ENCODE results near the gene CXorf65. TPM values are rescaled to one million over a fixed set of nuclear protein-coding genes. Genes with fewer than 3 reads are reported as not detected.

Gene CXorf65
- polyA plus RNA-seq, 1 experiment = not detected

DNA sequence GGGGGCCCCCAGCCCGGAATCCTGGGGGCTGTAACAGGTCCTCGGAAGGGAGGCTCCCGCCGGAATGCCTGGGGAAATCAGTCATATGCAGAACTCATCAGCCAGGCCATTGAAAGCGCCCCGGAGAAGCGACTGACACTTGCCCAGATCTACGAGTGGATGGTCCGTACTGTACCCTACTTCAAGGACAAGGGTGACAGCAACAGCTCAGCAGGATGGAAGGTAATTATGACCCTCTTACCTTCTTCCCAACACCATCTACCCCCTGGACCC is 9.8 kb downstream of the CXorf65 start:
- Histone ChIP-seq H3K9me3 (ENCODE audit: control insufficient read depth, insufficient read depth, low read length) (no peaks in the 10 kb centered on the region), H3K4me3 (ENCODE audit: low read depth, low read length) (peak overlapping the region; percentile 71), H3K27me3 (ENCODE audit: control insufficient read depth, insufficient read depth, low read length) (peaks cover 2% of the 10 kb centered on the region), H3K27ac (ENCODE audit: low read depth, low read length) (no peak overlapping the region)
- no peak for DNase-seq (ENCODE audit: low read depth, low spot score)
- POLR2A ChIA-PET = no interaction called here
- CTCF ChIA-PET = interaction anchor here (0.7 to 1.6 kb wide), 2 partner anchors 33 to 81 kb away, joined by 3 to 4 read pairs; no protein-coding TSS in a partner anchor
- TF ChIP-seq, protein P1, sequence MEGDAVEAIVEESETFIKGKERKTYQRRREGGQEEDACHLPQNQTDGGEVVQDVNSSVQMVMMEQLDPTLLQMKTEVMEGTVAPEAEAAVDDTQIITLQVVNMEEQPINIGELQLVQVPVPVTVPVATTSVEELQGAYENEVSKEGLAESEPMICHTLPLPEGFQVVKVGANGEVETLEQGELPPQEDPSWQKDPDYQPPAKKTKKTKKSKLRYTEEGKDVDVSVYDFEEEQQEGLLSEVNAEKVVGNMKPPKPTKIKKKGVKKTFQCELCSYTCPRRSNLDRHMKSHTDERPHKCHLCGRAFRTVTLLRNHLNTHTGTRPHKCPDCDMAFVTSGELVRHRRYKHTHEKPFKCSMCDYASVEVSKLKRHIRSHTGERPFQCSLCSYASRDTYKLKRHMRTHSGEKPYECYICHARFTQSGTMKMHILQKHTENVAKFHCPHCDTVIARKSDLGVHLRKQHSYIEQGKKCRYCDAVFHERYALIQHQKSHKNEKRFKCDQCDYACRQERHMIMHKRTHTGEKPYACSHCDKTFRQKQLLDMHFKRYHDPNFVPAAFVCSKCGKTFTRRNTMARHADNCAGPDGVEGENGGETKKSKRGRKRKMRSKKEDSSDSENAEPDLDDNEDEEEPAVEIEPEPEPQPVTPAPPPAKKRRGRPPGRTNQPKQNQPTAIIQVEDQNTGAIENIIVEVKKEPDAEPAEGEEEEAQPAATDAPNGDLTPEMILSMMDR (IDR thresholded peaks at IDR 0.05; ENCODE audit: low read depth, low read length) = no peak

DNA sequence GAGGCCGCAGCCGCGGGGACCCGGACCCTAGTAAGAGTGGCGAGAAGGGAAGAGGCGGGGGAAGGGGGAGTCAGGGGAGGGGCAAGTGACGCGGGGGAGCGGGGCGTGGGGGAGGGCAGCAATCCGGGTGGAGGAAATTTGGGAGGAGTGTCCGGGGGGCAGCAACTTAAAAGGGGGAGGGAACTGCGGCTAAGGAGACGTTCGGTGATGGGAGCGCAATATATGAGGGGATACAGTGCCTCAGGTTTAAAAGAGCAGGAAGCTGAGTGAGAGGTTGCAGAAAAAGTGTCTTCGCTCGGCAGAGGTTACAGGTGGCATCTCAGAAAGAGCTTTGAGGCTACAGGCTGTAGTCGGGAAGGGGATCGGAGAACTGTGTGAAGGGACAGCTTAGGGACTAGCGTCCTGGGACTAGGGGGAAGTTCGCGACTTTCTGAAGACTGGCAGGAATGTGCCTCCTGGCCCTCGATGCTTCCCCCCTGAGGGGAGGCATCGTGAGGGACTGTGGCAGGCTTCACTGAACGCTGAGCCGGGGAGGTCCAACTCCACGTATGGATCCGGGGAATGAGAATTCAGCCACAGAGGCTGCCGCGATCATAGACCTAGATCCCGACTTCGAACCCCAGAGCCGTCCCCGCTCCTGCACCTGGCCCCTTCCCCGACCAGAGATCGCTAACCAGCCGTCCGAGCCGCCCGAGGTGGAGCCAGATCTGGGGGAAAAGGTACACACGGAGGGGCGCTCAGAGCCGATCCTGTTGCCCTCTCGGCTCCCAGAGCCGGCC is 10.4 kb downstream of the CXorf65 start:
- DNase-seq (ENCODE audit: low read depth, low spot score) = no peak
- ChIA-PET CTCF (interaction anchor here (0.7 kb wide), 1 partner anchor 34 kb away, joined by 3 read pairs; no protein-coding TSS in a partner anchor), POLR2A (interaction anchor here (0.7 kb wide), 1 partner anchor 877 kb away, joined by 4 read pairs; no protein-coding TSS in a partner anchor)

DNA sequence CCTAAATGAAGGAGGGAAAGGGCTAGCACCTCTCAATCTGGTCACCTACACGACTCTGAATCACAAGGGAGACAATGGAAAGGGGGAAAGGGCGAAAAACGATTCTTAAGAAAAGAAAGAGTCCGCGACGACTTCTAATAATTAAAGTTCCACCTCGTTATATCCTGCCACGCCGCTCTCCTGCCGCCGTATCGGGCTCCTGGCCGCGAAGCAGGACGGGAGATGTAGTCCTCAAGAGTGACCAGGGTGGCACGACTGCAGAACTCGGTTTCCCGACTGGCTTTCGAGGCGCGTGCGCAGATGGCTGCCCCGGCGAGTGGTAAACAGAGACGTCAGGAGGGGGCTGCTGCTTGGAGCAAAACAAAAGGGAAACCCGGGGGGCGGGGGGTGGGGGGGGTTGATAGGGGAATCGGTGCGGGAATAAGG is 11.0 kb downstream of the CXorf65 start, which contains the start of gene FOXO4:
TSS of gene FOXO4 (plus strand) at position 297 of the 426 bp plus-strand sequence. CDS start 678 bp downstream, outside the sequence.
- CTCF ChIA-PET = no interaction called here
- Histone ChIP-seq H3K4me3 (ENCODE audit: low read depth, low read length) (peak within 1 kb of the TSS; percentile 71), H3K9me3 (ENCODE audit: control insufficient read depth, insufficient read depth, low read length) (no peaks in the 10 kb centered on the region), H3K27ac (ENCODE audit: low read depth, low read length) (no peak within 1 kb of the TSS), H3K27me3 (ENCODE audit: control insufficient read depth, insufficient read depth, low read length) (peaks cover 2% of the 10 kb centered on the region)
- POLR2A ChIA-PET = no interaction called here
- TF ChIP-seq, protein P1 (IDR thresholded peaks at IDR 0.05; ENCODE audit: low read depth, low read length) = no peak
- peak; percentile 41 for DNase-seq (ENCODE audit: low read depth, low spot score)

More for the DNA sequence above, 10.4 kb downstream of the CXorf65 start:
- no peak overlapping the region for H3K27ac ChIP-seq (ENCODE audit: low read depth, low read length)
- H3K27me3 ChIP-seq (ENCODE audit: control insufficient read depth, insufficient read depth, low read length) = peaks cover 2% of the 10 kb centered on the region
- H3K9me3 ChIP-seq (ENCODE audit: control insufficient read depth, insufficient read depth, low read length) = no peaks in the 10 kb centered on the region
- TF ChIP-seq, protein P1 (IDR thresholded peaks at IDR 0.05; ENCODE audit: low read depth, low read length) = no peak
- H3K4me3 ChIP-seq (ENCODE audit: low read depth, low read length) = peak overlapping the region; percentile 71

DNA sequence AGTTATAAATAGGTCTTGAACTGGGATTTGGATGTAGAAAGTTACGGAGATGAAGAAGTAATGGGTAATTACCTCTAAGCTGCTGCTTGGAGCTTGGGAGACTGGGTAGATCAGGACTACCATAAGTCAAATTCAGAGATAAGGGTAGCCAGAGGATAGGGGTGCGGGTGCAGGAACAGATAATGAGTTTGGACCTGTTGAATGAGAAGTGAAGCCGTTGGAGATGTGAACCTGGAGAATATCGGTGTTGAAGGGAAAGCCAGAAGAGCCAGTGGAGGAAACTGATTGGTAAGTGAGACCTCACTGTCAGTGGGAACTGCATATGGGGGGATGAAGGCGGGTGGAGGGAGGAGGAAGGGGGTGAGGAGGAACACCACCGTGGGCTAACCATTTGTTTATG is 11.5 kb downstream of the CXorf65 start:
- H3K9me3 ChIP-seq (ENCODE audit: control insufficient read depth, insufficient read depth, low read length) = no peaks in the 10 kb centered on the region
- H3K27me3 ChIP-seq (ENCODE audit: control insufficient read depth, insufficient read depth, low read length) = peaks cover 2% of the 10 kb centered on the region
- no peak for DNase-seq (ENCODE audit: low read depth, low spot score)
- H3K4me3 ChIP-seq (ENCODE audit: low read depth, low read length) = peak overlapping the region; percentile 71
- ChIA-PET CTCF (no interaction called here), POLR2A (no interaction called here)
- no peak overlapping the region for H3K27ac ChIP-seq (ENCODE audit: low read depth, low read length)
- TF ChIP-seq, protein P1 (IDR thresholded peaks at IDR 0.05; ENCODE audit: low read depth, low read length) = no peak

DNA sequence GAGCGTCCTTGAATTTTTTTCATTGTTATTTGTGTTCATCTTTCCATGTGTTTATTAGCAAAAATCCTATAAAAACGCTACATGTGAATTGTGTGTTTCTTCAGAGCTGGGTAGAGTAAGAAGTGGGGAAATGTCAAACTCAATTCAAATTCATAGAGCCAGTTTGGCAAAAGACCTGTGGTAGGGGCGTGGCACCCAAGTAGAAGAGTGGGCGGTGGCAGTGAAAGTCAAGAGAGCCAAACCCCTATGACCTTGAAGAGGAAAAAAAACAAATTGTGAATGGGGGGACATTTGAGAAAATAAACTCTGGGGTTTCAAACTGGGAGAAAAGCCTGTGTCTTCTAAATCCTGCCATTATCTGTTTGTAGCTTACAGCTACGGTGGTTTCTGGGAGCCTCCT is 15.3 kb downstream of the CXorf65 start:
- DNase-seq (ENCODE audit: low read depth, low spot score) = no peak
- Histone ChIP-seq H3K9me3 (ENCODE audit: control insufficient read depth, insufficient read depth, low read length) (no peaks in the 10 kb centered on the region), H3K4me3 (ENCODE audit: low read depth, low read length) (no peak overlapping the region), H3K27ac (ENCODE audit: low read depth, low read length) (no peak overlapping the region), H3K27me3 (ENCODE audit: control insufficient read depth, insufficient read depth, low read length) (no peaks in the 10 kb centered on the region)
- POLR2A ChIA-PET = no interaction called here
- CTCF ChIA-PET = no interaction called here
- TF ChIP-seq, protein P1 (IDR thresholded peaks at IDR 0.05; ENCODE audit: low read depth, low read length) = no peak

Data from AG04450 (cell line).